ENCODE data around the gene SLC35E2B. TPM values are rescaled to one million over a fixed set of nuclear protein-coding genes. Genes with fewer than 3 reads are reported as not detected.

Gene SLC35E2B
- total RNA-seq, 1 experiment from 2014 or later = 36.1 TPM

GRCh38 chr1:1610796-1611195 is 81.8 kb downstream of the SLC35E2B start:
- H3K4me3 ChIP-seq = no peak overlapping the region
- H3K9me3 ChIP-seq (replicated peaks) = no peaks in the 10 kb centered on the region
- H3K36me3 ChIP-seq = no peaks in the 10 kb centered on the region
- no peak overlapping the region for H3K27ac ChIP-seq
- H3K4me1 ChIP-seq = peaks cover 14% of the 10 kb centered on the region
- DNase-seq = no peak
- H3K27me3 ChIP-seq = no peaks in the 10 kb centered on the region

- peak in 1 of 2 experiments; percentile 70 for DNase-seq
- Histone ChIP-seq H3K4me1 (peaks cover 14% of the 10 kb centered on the region), H3K9me3 (replicated peaks) (no peaks in the 10 kb centered on the region), H3K27me3 (no peaks in the 10 kb centered on the region), H3K27ac (no peak overlapping the region), H3K36me3 (no peaks in the 10 kb centered on the region), H3K4me3 (no peak overlapping the region)
Measured at GRCh38 chr1:1609822-1610485, 82.6 kb downstream of the SLC35E2B start.

Other genes with a start within 250 kb of the SLC35E2B start
- 0.20 TPM in 1 of 2 replicates, not detected in the other for gene ATAD3C, start 243.1 kb downstream of the SLC35E2B start, total RNA-seq (2014; rRNA removed; shearing (Covaris generic))
- gene ATAD3B, start 221.0 kb downstream of the SLC35E2B start, total RNA-seq (2014; rRNA removed; shearing (Covaris generic)) = 53.1 and 55.5 TPM in 2 replicates
- 72.6 and 74.7 TPM in 2 replicates for gene ATAD3A, start 180.6 kb downstream of the SLC35E2B start, total RNA-seq (2014; rRNA removed; shearing (Covaris generic))
- 1.5 and 1.9 TPM in 2 replicates for gene TMEM240, start 152.2 kb downstream of the SLC35E2B start, total RNA-seq (2014; rRNA removed; shearing (Covaris generic))
- 258 and 267 TPM in 2 replicates for gene SSU72, start 117.9 kb downstream of the SLC35E2B start, total RNA-seq (2014; rRNA removed; shearing (Covaris generic))
- 1.5 and 1.9 TPM in 2 replicates for gene FNDC10, start 92.7 kb downstream of the SLC35E2B start, total RNA-seq (2014; rRNA removed; shearing (Covaris generic))
- 37.2 and 49.6 TPM in 2 replicates for gene MIB2, start 77.3 kb downstream of the SLC35E2B start, total RNA-seq (2014; rRNA removed; shearing (Covaris generic))
- gene MMP23B, start 60.6 kb downstream of the SLC35E2B start, total RNA-seq (2014; rRNA removed; shearing (Covaris generic)) = 0.81 and 2.7 TPM in 2 replicates
- 28.0 and 32.6 TPM in 2 replicates for gene CDK11B, start 33.8 kb downstream of the SLC35E2B start, total RNA-seq (2014; rRNA removed; shearing (Covaris generic))
- gene CDK11A, start 31.6 kb upstream of the SLC35E2B start, total RNA-seq (2014; rRNA removed; shearing (Covaris generic)) = 20.1 and 29.4 TPM in 2 replicates
- 65.2 and 74.6 TPM in 2 replicates for gene NADK, start 85.7 kb upstream of the SLC35E2B start, total RNA-seq (2014; rRNA removed; shearing (Covaris generic))
- gene GNB1, start 198.3 kb upstream of the SLC35E2B start, total RNA-seq (2014; rRNA removed; shearing (Covaris generic)) = 167 and 184 TPM in 2 replicates
- gene CALML6, start 222.5 kb upstream of the SLC35E2B start, total RNA-seq (2014; rRNA removed; shearing (Covaris generic)) = 0.12 and 0.20 TPM in 2 replicates
- 0.61 and 1.0 TPM in 2 replicates for gene TMEM52, start 226.5 kb upstream of the SLC35E2B start, total RNA-seq (2014; rRNA removed; shearing (Covaris generic))